HG02884 (cell line): Measurements from ENCODE around the gene LENG9.
A peak's percentile ranks its signal among the peaks of the same experiment; 100 is the strongest.
"Not testable (repeated sequence)": the region's sequence is repeated elsewhere in the genome, so short reads cannot be mapped to it uniquely, and the experiment has no call there.

ENCODE experiments used
- ATAC-seq: cut with Tn5 transposase; IDR thresholded peaks from one replicate; pipeline ENCODE4 v1.9.1; 2021; ENCODE audit warnings: mild to moderate bottlenecking, moderate library complexity; ENCODE audit not compliant: unreplicated experiment

The LENG9 gene

GRCh38 chr19:54480051-54480450 lies 16.5 kb upstream of the LENG9 start:
- no peak for ATAC-seq

GRCh38 chr19:54478677-54479266 lies 15.2 kb upstream of the LENG9 start:
- ATAC-seq = no peak

- ATAC-seq = no peak
Measured at GRCh38 chr19:54477650-54478049, 14.1 kb upstream of the LENG9 start.

- no peak for ATAC-seq
Measured at GRCh38 chr19:54475706-54476105, 12.1 kb upstream of the LENG9 start.

- ATAC-seq = no peak
Measured at GRCh38 chr19:54473892-54474372, 10.4 kb upstream of the LENG9 start.

GRCh38 chr19:54473071-54473891 lies 9.7 kb upstream of the LENG9 start, which contains the start of gene CDC42EP5:
CDC42EP5 (minus strand) TSS chr19:54473296; CDS start chr19:54465547, 7,749 bp downstream.
- ATAC-seq = no peak

- no peak for ATAC-seq
Measured at GRCh38 chr19:54470991-54471782, 7.6 kb upstream of the LENG9 start.

GRCh38 chr19:54470276-54470887 lies 6.8 kb upstream of the LENG9 start:
- no peak for ATAC-seq

GRCh38 chr19:54469496-54469934 lies 5.9 kb upstream of the LENG9 start:
- no peak for ATAC-seq

GRCh38 chr19:54466110-54466480 lies 2.5 kb upstream of the LENG9 start:
- ATAC-seq = not testable (repeated sequence)

- no peak for ATAC-seq
Measured at GRCh38 chr19:54465426-54466109, 2.0 kb upstream of the LENG9 start.

GRCh38 chr19:54464630-54465425 lies 1.2 kb upstream of the LENG9 start:
- ATAC-seq = peak; percentile 36

- peak; percentile 41 for ATAC-seq
Measured at GRCh38 chr19:54464044-54464629, 559 bp upstream of the LENG9 start.

- peak; percentile 7 for ATAC-seq
Measured at GRCh38 chr19:54462655-54463530, 685 bp downstream of the LENG9 start.

GRCh38 chr19:54462047-54462654 lies 1.4 kb downstream of the LENG9 start:
- ATAC-seq = no peak

- no peak for ATAC-seq
Measured at GRCh38 chr19:54461613-54462012, 2.0 kb downstream of the LENG9 start.

GRCh38 chr19:54461210-54461609 lies 2.4 kb downstream of the LENG9 start:
- no peak for ATAC-seq
